HAP-1 (cell line): ENCODE measurements around the gene SYNPO2L.
"Not testable (repeated sequence)": the region's sequence is repeated elsewhere in the genome, so short reads cannot be mapped to it uniquely, and the experiment has no call there.

Source experiments
- DNase-seq, 2 experiments: peaks; one replicate each; pipeline ENCODE4 v3.0.0-alpha.2; 2016 to 2020; ENCODE audit warnings: low spot score in 2 of 2
- H3K27me3 ChIP-seq: fragments of 250-450 bp; sonication (Bioruptor Pico); 2 replicates; pipeline ENCODE4 v1.5.1; 2020; ENCODE audit warnings: low read depth, mild to moderate bottlenecking, moderate library complexity
- H3K36me3 ChIP-seq: fragments of 250-450 bp; sonication (Bioruptor Pico); replicated peaks from 2 replicates; pipeline ENCODE4 v1.5.1; 2020; ENCODE audit warnings: mild to moderate bottlenecking
- H3K4me1 ChIP-seq: fragments of 250-450 bp; sonication (Bioruptor Pico); 2 replicates; pipeline ENCODE4 v1.5.1; 2020; ENCODE audit warnings: mild to moderate bottlenecking
- H3K4me3 ChIP-seq: fragments of 250-450 bp; sonication (Bioruptor Pico); 2 replicates; pipeline ENCODE4 v1.5.1; 2020; ENCODE audit warnings: mild to moderate bottlenecking, moderate library complexity
- H3K9me3 ChIP-seq: fragments of 250-450 bp; sonication (Bioruptor Pico); 2 replicates; pipeline ENCODE4 v1.5.1; 2020; ENCODE audit warnings: mild to moderate bottlenecking, moderate library complexity
- in situ Hi-C: fragments of 300-500 bp; cut with MboI; formaldehyde crosslinking; loops from 3 replicates; pipeline ENCODE4 v1.14.3; 2020; ENCODE audit warnings: low sequenced_read_pairs, inconsistent platforms, mixed read lengths

Gene SYNPO2L

DNA sequence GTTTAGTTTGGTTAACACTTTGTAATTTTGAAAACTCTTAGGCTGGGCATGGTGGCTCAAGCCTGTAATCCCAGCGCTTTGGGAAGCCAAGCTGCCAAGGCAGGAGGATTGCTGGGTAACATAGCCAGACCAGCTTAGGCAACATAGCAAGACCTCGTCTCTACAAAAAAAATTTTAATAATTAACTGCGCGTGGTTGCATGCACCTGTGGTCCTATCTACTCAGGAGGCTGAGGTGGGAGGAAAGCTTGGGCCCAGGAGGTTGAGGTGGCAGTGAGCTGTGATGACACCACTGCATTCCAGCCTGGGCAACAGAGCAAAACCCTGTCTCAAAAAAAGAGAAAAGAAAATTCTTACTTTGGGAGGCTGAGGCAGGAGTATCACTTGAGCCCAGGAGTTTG is 32.8 kb downstream of the SYNPO2L start:
- in situ Hi-C loops, result no loop called here
- DNase-seq, result no peak
- Histone ChIP-seq H3K4me1 (peaks cover 7% of the 10 kb centered on the region; the same call in 1 of the 2 replicates), H3K36me3 (no peaks in the 10 kb centered on the region; the same call in 1 of the 2 replicates), H3K27me3 (no peaks in the 10 kb centered on the region), H3K4me3 (no peak overlapping the region), H3K9me3 (no peaks in the 10 kb centered on the region)

DNA sequence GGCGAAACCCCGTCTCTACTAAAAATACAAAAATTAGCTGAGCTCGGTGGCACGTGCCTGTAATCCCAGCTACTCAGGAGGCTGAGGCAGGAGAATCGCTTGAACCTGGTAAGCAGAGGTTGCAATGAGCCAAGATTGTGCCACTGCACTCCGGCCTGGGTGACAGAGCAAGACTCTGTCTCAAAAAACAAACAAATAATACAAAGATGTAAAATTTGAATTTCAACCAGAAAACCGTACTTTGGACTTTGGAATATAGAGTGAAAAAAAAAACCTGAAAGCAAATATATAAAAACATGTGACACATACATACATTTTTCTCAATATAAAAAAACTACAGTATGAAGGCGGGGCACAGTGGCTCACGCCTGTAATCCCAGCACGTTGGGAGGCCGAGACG is 34.9 kb downstream of the SYNPO2L start:
- DNase-seq, H3K4me1 ChIP-seq, H3K27me3 ChIP-seq, H3K4me3 ChIP-seq, in situ Hi-C loops, H3K9me3 ChIP-seq, H3K36me3 ChIP-seq: not testable (repeated sequence)

DNA sequence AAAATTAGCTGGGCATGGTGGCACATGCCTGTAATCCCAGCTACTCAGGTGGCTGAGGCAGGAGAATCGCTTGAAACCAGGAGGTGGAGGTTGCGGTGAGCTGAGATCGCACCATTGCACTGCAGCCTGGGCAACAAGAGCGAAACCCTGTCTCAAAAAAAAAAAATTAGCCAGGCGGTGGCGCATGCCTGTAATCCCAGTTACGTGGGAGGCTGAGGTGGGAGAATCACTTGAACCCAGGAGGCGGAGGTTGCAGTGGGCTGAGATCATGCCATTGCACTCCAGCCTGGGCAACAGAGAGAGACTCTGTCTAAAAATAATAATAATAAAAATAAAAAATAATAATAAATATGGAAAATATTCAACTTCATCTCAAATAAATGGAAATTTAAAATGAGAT is 38.7 kb downstream of the SYNPO2L start:
- H3K9me3 ChIP-seq, H3K36me3 ChIP-seq, in situ Hi-C loops, DNase-seq, H3K4me1 ChIP-seq, H3K27me3 ChIP-seq, H3K4me3 ChIP-seq: not testable (repeated sequence)

DNA sequence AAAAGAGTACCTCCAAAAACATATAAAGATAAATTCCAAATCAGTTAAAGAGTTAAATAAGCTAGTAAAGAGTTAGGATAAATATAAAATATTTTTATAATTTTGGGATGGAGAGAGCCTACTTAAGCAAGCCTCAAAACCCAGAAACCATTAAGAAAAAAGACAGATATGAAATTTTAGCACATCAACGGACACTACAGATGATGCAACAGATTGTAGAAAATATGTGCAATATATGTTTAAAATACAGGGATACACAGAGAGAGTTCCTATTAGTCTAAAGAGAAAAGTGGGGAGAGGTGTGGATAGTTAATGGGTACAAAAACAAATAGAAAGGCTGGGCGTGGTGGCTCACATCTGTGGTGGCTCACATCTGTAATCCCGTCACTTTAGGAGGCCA is 41.1 kb downstream of the SYNPO2L start:
- no peak overlapping the region for H3K4me3 ChIP-seq
- in situ Hi-C loops, result no loop called here
- no peaks in the 10 kb centered on the region for H3K4me1 ChIP-seq
- no peaks in the 10 kb centered on the region for H3K27me3 ChIP-seq
- H3K36me3 ChIP-seq, result no peaks in the 10 kb centered on the region
- no peak for DNase-seq
- H3K9me3 ChIP-seq, result no peaks in the 10 kb centered on the region

DNA sequence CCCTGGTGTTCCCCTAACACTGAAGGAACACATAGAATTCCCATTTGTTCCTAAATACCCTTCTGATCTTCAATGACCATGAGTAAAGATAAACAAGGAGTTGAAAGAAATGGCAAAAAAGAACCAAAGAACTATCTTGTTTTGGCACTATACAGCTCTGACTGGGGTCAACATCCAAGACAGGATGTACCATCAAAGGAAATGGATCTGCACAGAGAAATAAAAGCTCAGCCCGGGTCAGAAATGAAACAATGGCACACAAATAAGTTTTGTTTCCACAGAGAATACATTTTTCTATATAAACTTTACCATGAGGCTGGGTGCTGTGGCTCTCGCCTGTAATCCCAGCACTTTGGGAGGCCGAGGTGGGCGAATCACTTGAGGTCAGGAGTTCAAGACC is 46.7 kb downstream of the SYNPO2L start:
- Histone ChIP-seq H3K4me1 (no peaks in the 10 kb centered on the region), H3K4me3 (no peak overlapping the region), H3K9me3 (no peaks in the 10 kb centered on the region), H3K27me3 (no peaks in the 10 kb centered on the region), H3K36me3 (no peaks in the 10 kb centered on the region)
- DNase-seq, result no peak
- in situ Hi-C loops, result no loop called here

DNA sequence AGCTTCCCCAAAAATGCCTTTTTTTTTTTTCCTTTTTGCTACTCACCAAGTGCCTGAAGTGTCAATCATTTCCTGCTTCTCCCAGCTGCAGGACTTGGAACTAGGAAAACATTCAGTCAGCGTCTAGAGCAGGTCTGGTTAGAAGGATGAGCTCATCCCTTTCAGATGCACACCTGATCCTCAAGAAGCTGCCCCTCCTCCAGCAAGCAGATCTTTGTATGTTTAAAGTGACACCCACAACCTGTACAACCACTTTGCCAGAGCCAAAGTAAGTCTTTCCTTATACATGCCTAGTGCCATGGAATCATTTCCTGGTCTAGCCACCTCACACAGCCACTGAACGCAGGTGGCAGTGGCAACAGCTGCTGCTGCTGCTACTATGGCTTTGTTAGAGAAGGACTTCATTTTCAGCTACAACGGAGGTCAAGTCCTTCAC is 54.3 kb downstream of the SYNPO2L start:
- no peaks in the 10 kb centered on the region; the same call in 1 of the 2 replicates for H3K36me3 ChIP-seq
- no peaks in the 10 kb centered on the region for H3K4me1 ChIP-seq
- no peaks in the 10 kb centered on the region for H3K9me3 ChIP-seq
- in situ Hi-C loops, result no loop called here
- no peaks in the 10 kb centered on the region for H3K27me3 ChIP-seq
- DNase-seq, result no peak
- no peak overlapping the region for H3K4me3 ChIP-seq

DNA sequence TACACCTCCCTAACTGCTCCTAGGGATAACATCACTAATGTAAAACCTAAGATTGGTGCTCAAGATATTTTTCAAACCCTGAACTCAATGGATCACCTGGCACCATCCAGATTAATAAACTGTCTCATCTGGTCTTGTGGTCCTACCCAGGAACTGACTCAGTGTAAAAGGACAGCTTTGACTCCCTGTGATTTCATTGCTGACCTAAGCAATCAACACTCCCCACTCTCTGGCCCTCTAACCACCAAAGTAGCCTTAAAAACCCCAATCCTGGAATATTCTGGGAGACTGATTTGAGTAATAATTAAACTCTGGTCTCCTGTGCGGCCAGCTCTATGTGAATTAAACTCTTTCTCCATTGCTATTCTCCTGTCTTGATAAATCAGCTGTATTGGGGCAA is 58.5 kb downstream of the SYNPO2L start:
- no peak for DNase-seq
- Histone ChIP-seq H3K4me1 (no peaks in the 10 kb centered on the region), H3K36me3 (no peaks in the 10 kb centered on the region; the same call in 1 of the 2 replicates), H3K9me3 (no peaks in the 10 kb centered on the region), H3K4me3 (no peak overlapping the region), H3K27me3 (no peaks in the 10 kb centered on the region)
- in situ Hi-C loops, result no loop called here
